DOHH2 (cell line): ENCODE measurements around the gene LRP2.

ENCODE experiments used
- H3F3A ChIP-seq: fragments of 200-600 bp; sonication (generic), shearing (Covaris generic); 2 replicates; pipeline ENCODE4 v1.6.0; 2016; ENCODE audit warnings: antibody characterized with exemption, mild to moderate bottlenecking; ENCODE audit not compliant: control insufficient read depth, insufficient read depth
- H3K27ac ChIP-seq: fragments of 200-600 bp; sonication (generic); 2 replicates; pipeline ENCODE4 v1.5.1; 2014; ENCODE audit warnings: low read depth, mild to moderate bottlenecking, low read length, moderate library complexity
- H3K27me3 ChIP-seq: fragments of 200-600 bp; sonication (generic); 2 replicates; pipeline ENCODE4 v1.6.1; 2014; ENCODE audit warnings: mild to moderate bottlenecking, low read length, mixed read lengths; ENCODE audit not compliant: control insufficient read depth
- H3K36me3 ChIP-seq: fragments of 200-600 bp; sonication (generic); 2 replicates; pipeline ENCODE4 v1.6.1; 2014; ENCODE audit warnings: mild to moderate bottlenecking, low read length, moderate library complexity, mixed read lengths; ENCODE audit not compliant: control insufficient read depth
- H3K4me1 ChIP-seq: fragments of 200-600 bp; sonication (generic); 2 replicates; pipeline ENCODE4 v1.6.1; 2014; ENCODE audit warnings: mild to moderate bottlenecking, low read length, mixed read lengths; ENCODE audit not compliant: control insufficient read depth
- H3K4me2 ChIP-seq: fragments of 200-600 bp; sonication (generic); 2 replicates; pipeline ENCODE4 v1.6.0; 2014; ENCODE audit warnings: mild to moderate bottlenecking, low read length, moderate library complexity
- H3K4me3 ChIP-seq: fragments of 200-600 bp; sonication (generic); 2 replicates; pipeline ENCODE4 v1.5.1; 2014; ENCODE audit warnings: mild to moderate bottlenecking, low read length, mixed read lengths
- H3K79me2 ChIP-seq: fragments of 200-600 bp; sonication (generic); 2 replicates; pipeline ENCODE4 v1.6.1; 2014; ENCODE audit warnings: mild to moderate bottlenecking, low read length, mixed read lengths; ENCODE audit not compliant: control insufficient read depth
- H3K9me2 ChIP-seq: fragments of 200-600 bp; sonication (generic); replicated peaks from 2 replicates; pipeline ENCODE4 v1.6.1; 2014; ENCODE audit warnings: mild to moderate bottlenecking, low read length, mixed read lengths; ENCODE audit not compliant: control insufficient read depth
- H3K9me3 ChIP-seq: fragments of 200-600 bp; sonication (generic); 2 replicates; pipeline ENCODE4 v1.6.1; 2014; ENCODE audit warnings: antibody characterized with exemption, low read length, mixed read lengths; ENCODE audit not compliant: control insufficient read depth, insufficient read depth
- H4K20me1 ChIP-seq: fragments of 200-600 bp; sonication (generic); 2 replicates; pipeline ENCODE4 v1.6.0; 2014; ENCODE audit warnings: low read depth, mild to moderate bottlenecking, antibody characterized with exemption, low read length, moderate library complexity; ENCODE audit not compliant: control insufficient read depth, insufficient read depth
- EZH2phosphoT487 ChIP-seq: fragments of 200-600 bp; sonication (generic); IDR thresholded peaks from 2 replicates; pipeline ENCODE4 v1.6.1; 2017; ENCODE audit warnings: borderline replicate concordance, mild to moderate bottlenecking, antibody characterized with exemption, low read length, moderate library complexity, mixed read lengths
- TF ChIP-seq, protein P1 (sequence below): fragments of 200-600 bp; sonication (generic); IDR thresholded peaks from one replicate; pipeline ENCODE4 v1.5.1; 2014; ENCODE audit warnings: antibody characterized with exemption, mild to moderate bottlenecking, low read depth, low read length; ENCODE audit not compliant: poor library complexity, severe bottlenecking

LRP2 gene

DNA sequence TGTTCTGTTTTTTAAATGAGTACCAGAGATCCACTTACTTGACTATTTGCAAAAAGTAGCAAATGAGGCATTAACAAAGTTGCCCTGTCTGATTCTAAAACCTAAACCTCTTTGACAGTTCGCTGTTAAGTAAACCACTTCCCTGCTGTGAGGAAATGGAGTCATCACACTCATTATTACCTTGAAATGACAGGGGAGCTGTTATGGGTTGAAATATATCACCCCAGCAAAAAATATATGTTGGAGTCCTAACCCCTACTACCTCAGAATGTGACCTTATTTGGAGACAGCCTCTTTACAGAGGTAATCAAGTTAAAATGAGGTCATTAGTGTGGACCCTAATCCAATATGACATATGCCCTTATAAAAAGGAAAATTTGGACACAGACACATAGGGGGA, 256.9 kb downstream of the LRP2 start:
- Histone ChIP-seq H3K27me3 (peaks cover 6% of the 10 kb centered on the region; the same call in 1 of the 2 replicates), H3K79me2 (no peaks in the 10 kb centered on the region), H3K4me3 (no peak overlapping the region), H3K27ac (no peak overlapping the region), H3F3A (peaks cover 2% of the 10 kb centered on the region; the same call in 1 of the 2 replicates), H3K4me1 (peaks cover 60% of the 10 kb centered on the region), H4K20me1 (0 out of 2 replicates have a peak, but pooled peaks cover 3% of the 10 kb centered on the region), H3K36me3 (no peaks in the 10 kb centered on the region), H3K9me2 (no peaks in the 10 kb centered on the region), H3K4me2 (no peak overlapping the region), H3K9me3 (no peaks in the 10 kb centered on the region)
- TF ChIP-seq, protein P1, sequence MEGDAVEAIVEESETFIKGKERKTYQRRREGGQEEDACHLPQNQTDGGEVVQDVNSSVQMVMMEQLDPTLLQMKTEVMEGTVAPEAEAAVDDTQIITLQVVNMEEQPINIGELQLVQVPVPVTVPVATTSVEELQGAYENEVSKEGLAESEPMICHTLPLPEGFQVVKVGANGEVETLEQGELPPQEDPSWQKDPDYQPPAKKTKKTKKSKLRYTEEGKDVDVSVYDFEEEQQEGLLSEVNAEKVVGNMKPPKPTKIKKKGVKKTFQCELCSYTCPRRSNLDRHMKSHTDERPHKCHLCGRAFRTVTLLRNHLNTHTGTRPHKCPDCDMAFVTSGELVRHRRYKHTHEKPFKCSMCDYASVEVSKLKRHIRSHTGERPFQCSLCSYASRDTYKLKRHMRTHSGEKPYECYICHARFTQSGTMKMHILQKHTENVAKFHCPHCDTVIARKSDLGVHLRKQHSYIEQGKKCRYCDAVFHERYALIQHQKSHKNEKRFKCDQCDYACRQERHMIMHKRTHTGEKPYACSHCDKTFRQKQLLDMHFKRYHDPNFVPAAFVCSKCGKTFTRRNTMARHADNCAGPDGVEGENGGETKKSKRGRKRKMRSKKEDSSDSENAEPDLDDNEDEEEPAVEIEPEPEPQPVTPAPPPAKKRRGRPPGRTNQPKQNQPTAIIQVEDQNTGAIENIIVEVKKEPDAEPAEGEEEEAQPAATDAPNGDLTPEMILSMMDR, result no peak
- TF ChIP-seq EZH2phosphoT487, result no peak

DNA sequence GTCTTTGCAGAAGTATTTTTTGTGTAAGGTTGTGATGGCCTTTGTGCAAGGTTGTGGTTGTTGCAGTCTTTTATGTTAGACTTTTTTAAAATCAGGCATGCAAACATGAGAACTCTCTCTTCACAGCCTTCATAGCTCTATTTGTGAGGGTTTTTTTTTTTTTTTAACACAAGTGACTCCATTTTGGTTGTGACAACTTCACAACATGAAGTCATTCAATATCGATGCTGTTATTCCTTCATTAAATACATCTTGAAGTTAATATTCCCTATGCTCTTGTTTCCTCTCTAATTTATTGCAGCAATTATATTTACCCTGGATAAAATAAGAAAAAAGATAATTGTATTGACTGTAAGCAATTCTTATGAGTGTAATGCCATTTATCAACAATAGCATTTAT, 257.5 kb downstream of the LRP2 start:
- H3K27ac ChIP-seq, result no peak overlapping the region
- peaks cover 5% of the 10 kb centered on the region; the same call in 1 of the 2 replicates for H3F3A ChIP-seq
- no peaks in the 10 kb centered on the region for H4K20me1 ChIP-seq
- H3K79me2 ChIP-seq, result no peaks in the 10 kb centered on the region
- H3K4me3 ChIP-seq, result no peak overlapping the region
- H3K9me3 ChIP-seq, result no peaks in the 10 kb centered on the region
- H3K36me3 ChIP-seq, result no peaks in the 10 kb centered on the region
- no peaks in the 10 kb centered on the region for H3K9me2 ChIP-seq
- no peak overlapping the region for H3K4me2 ChIP-seq
- no peak for TF ChIP-seq EZH2phosphoT487
- TF ChIP-seq, protein P1, result no peak
- H3K27me3 ChIP-seq, result peaks cover 4% of the 10 kb centered on the region; the same call in 1 of the 2 replicates
- H3K4me1 ChIP-seq, result peaks cover 65% of the 10 kb centered on the region

DNA sequence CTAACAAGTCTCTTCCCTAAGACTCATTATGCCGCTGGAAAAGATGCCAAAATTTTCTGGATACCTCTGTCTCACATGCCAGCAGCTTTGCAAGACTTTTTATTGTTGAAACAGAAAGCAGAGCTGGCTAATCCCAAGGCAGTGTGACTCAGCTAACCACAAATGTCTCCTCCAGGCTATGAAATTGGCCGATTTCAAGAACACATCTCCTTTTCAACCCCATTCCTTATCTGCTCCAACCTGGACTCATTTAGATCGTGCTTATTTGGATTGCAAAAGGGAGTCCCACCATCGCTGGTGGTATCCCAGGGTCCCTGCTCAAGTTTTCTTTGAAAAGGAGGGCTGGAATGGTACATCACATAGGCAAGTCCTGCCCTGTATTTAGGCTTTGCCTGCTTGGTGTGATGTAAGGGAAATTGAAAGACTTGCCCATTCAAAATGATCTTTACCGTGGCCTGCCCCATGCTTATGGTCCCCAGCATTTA, 266.7 kb downstream of the LRP2 start:
- Histone ChIP-seq H3K79me2 (no peaks in the 10 kb centered on the region), H3K27ac (no peak overlapping the region), H4K20me1 (no peaks in the 10 kb centered on the region), H3K4me3 (no peak overlapping the region), H3K9me3 (no peaks in the 10 kb centered on the region), H3K27me3 (no peaks in the 10 kb centered on the region), H3F3A (peaks cover 4% of the 10 kb centered on the region; the same call in 1 of the 2 replicates), H3K4me1 (peaks cover 26% of the 10 kb centered on the region), H3K36me3 (no peaks in the 10 kb centered on the region), H3K4me2 (no peak overlapping the region), H3K9me2 (no peaks in the 10 kb centered on the region)
- no peak for TF ChIP-seq EZH2phosphoT487
- TF ChIP-seq, protein P1, result no peak
